A549 (cell line): ENCODE results near the gene C1orf174. TPM values are rescaled to one million over a fixed set of nuclear protein-coding genes. Genes with fewer than 3 reads are reported as not detected.

Experiments used
- ATAC-seq, 2 experiments: fragments of 200-7000 bp in 1 of 2; fragments of >200 bp in 1 of 2; cut with Nextera tagmentation in 1 of 2; cut with Tn5 transposase in 1 of 2; 3 replicates each; pipeline versions ENCODE4 v1.8.0 to v1.9.1; 2018 to 2020; ENCODE audit warnings: mild to moderate bottlenecking in 1 of 2, moderate library complexity in 1 of 2
- CTCF ChIA-PET: fragments of 300-600 bp; sonication (Branson Sonifier 250); formaldehyde crosslinking; extraction: SDS; loops from one replicate; lab custom pipeline; 2021; ENCODE audit warnings: antibody characterized with exemption, inconsistent platforms; lab: Yijun Ruan, JAX
- POLR2A ChIA-PET: fragments of 350-600 bp; formaldehyde crosslinking; extraction: SDS; loops from one replicate; lab custom pipeline; 2021; ENCODE audit warnings: antibody characterized with exemption, inconsistent platforms; lab: Yijun Ruan, JAX
- DNase-seq, 2 experiments: peaks; one replicate each; pipeline versions ENCODE4 v3.0.0 to v3.0.0-alpha.2; 2011 to 2016; ENCODE audit warnings: low read depth in 1 of 2, low spot score in 1 of 2
- FAIRE-seq: peaks from 2 replicates; lab custom pipeline; 2011; peaks lifted over from hg19 to GRCh38; lab: Jason Lieb, UNC
- H3K27ac ChIP-seq, 2 experiments: fragments of >200 bp; sonication (Bioruptor Twin); formaldehyde crosslinking; 3 replicates each; pipeline ENCODE4 v1.5.1; 2016 to 2017
- H3K4me1 ChIP-seq: fragments of >200 bp; sonication (Bioruptor Twin); formaldehyde crosslinking; 3 replicates; pipeline ENCODE4 v1.6.1; 2016
- H3K4me2 ChIP-seq: fragments of >200 bp; sonication (Bioruptor Twin); formaldehyde crosslinking; 3 replicates; pipeline ENCODE4 v1.6.1; 2016
- H3K4me3 ChIP-seq: fragments of >200 bp; sonication (Bioruptor Twin); formaldehyde crosslinking; 3 replicates; pipeline ENCODE4 v1.5.1; 2016
- H3K9me3 ChIP-seq: fragments of >200 bp; sonication (Bioruptor Twin); formaldehyde crosslinking; 3 replicates; pipeline ENCODE4 v1.6.1; 2016
- BCL3 ChIP-seq: fragments of >200 bp; sonication (Bioruptor Twin); formaldehyde crosslinking; IDR thresholded peaks from 3 replicates; pipeline ENCODE4 v1.6.1; 2016
- BHLHE40 ChIP-seq: IDR thresholded peaks from 2 replicates; pipeline ENCODE4 v1.6.1; 2012; ENCODE audit warnings: low read depth, low read length, inconsistent platforms
- CHD2 ChIP-seq: fragments of 150-350 bp; IDR thresholded peaks from 2 replicates; pipeline ENCODE4 v1.6.1; 2014; ENCODE audit warnings: low read length; ENCODE audit not compliant: partially characterized antibody
- EHF ChIP-seq: fragments of 250-450 bp; sonication (Bioruptor Pico); IDR thresholded peaks from 2 replicates; pipeline ENCODE4 v1.5.0; 2020; ENCODE audit warnings: mild to moderate bottlenecking
- EHMT2 ChIP-seq: fragments of 200-600 bp; sonication (generic); IDR thresholded peaks from 2 replicates; pipeline ENCODE4 v1.6.1; 2016; ENCODE audit warnings: antibody characterized with exemption, low read depth, mild to moderate bottlenecking, moderate library complexity
- ESRRA ChIP-seq: fragments of 150-350 bp; IDR thresholded peaks from 2 replicates; pipeline ENCODE4 v1.6.1; 2014; ENCODE audit warnings: mild to moderate bottlenecking, low read length, borderline replicate concordance
- FOSB ChIP-seq: fragments of 250-450 bp; sonication (Bioruptor Pico); IDR thresholded peaks from 2 replicates; pipeline ENCODE4 v1.5.0; 2020; ENCODE audit warnings: mild to moderate bottlenecking, moderate library complexity
- GATA3 ChIP-seq: IDR thresholded peaks from 2 replicates; pipeline ENCODE4 v1.6.1; 2012; ENCODE audit warnings: borderline replicate concordance
- HDAC2 ChIP-seq: fragments of 200-600 bp; sonication (generic); IDR thresholded peaks from 2 replicates; pipeline ENCODE4 v1.6.1; 2016
- HMGXB4 ChIP-seq: fragments of 250-450 bp; sonication (Bioruptor Pico); IDR thresholded peaks from 2 replicates; pipeline ENCODE4 v1.5.0; 2021; ENCODE audit warnings: mild to moderate bottlenecking, moderate library complexity, borderline replicate concordance
- HOXA7 ChIP-seq: fragments of 250-450 bp; sonication (Bioruptor Pico); IDR thresholded peaks from 2 replicates; pipeline ENCODE4 v1.5.0; 2020; ENCODE audit warnings: mild to moderate bottlenecking, moderate library complexity
- HOXB5 ChIP-seq: fragments of 250-450 bp; sonication (Bioruptor Pico); IDR thresholded peaks from 2 replicates; pipeline ENCODE4 v1.5.0; 2020; ENCODE audit warnings: mild to moderate bottlenecking, moderate library complexity
- JUNB ChIP-seq: fragments of >200 bp; sonication (Bioruptor Twin); formaldehyde crosslinking; IDR thresholded peaks from 2 replicates; pipeline ENCODE4 v1.6.1; 2016
- KDM5A ChIP-seq: fragments of 200-600 bp; sonication (generic); IDR thresholded peaks from 2 replicates; pipeline ENCODE4 v1.6.1; 2016; ENCODE audit warnings: antibody characterized with exemption, mild to moderate bottlenecking
- MAFK ChIP-seq: fragments of 450-650 bp; IDR thresholded peaks from 2 replicates; pipeline ENCODE4 v1.6.1; 2014; ENCODE audit not compliant: partially characterized antibody
- MYC ChIP-seq: IDR thresholded peaks from 2 replicates; pipeline ENCODE4 v1.6.1; 2012; ENCODE audit warnings: mild to moderate bottlenecking, inconsistent platforms, low read length, improper control_type of control experiment, borderline replicate concordance
- NR3C1 ChIP-seq: fragments of >200 bp; sonication (Bioruptor Twin); formaldehyde crosslinking; IDR thresholded peaks from 3 replicates; pipeline ENCODE4 v1.6.1; 2017
- PHF8 ChIP-seq: fragments of 200-600 bp; sonication (generic); IDR thresholded peaks from 2 replicates; pipeline ENCODE4 v1.6.1; 2016; ENCODE audit warnings: low read depth, mild to moderate bottlenecking, antibody characterized with exemption, moderate library complexity, borderline replicate concordance
- RARB ChIP-seq: fragments of 250-450 bp; sonication (Bioruptor Pico); IDR thresholded peaks from 2 replicates; pipeline ENCODE4 v1.8.0; 2021; ENCODE audit warnings: mild to moderate bottlenecking, moderate library complexity
- REST ChIP-seq: fragments of 200-600 bp; sonication (generic); IDR thresholded peaks from 2 replicates; pipeline ENCODE4 v1.6.1; 2016; ENCODE audit warnings: antibody characterized with exemption, mild to moderate bottlenecking, moderate library complexity
- RFX5 ChIP-seq: fragments of 450-650 bp; IDR thresholded peaks from 2 replicates; pipeline ENCODE4 v1.7.1; 2014; ENCODE audit warnings: antibody characterized with exemption, mild to moderate bottlenecking, moderate library complexity
- SMC3 ChIP-seq: fragments of >200 bp; sonication (Bioruptor Twin); formaldehyde crosslinking; IDR thresholded peaks from 3 replicates; pipeline ENCODE4 v1.6.1; 2018; ENCODE audit warnings: inconsistent platforms
- TP53 ChIP-seq: fragments of 250-450 bp; sonication (Bioruptor Pico); IDR thresholded peaks from 2 replicates; pipeline ENCODE4 v1.5.0; 2021; ENCODE audit warnings: mild to moderate bottlenecking, moderate library complexity
- ZC3H11A ChIP-seq: fragments of 450-650 bp; IDR thresholded peaks from 2 replicates; pipeline ENCODE4 v1.6.1; 2014; ENCODE audit warnings: antibody characterized with exemption, mild to moderate bottlenecking
- ZFP36 ChIP-seq: fragments of 450-650 bp; IDR thresholded peaks from 2 replicates; pipeline ENCODE4 v1.6.1; 2014; ENCODE audit warnings: borderline replicate concordance; ENCODE audit not compliant: partially characterized antibody
- ZNF302 ChIP-seq: fragments of 250-450 bp; sonication (Bioruptor Pico); IDR thresholded peaks from 2 replicates; pipeline ENCODE4 v1.9.0; 2021; ENCODE audit warnings: inconsistent platforms, mild to moderate bottlenecking, moderate library complexity
- WGBS: methylation state at CpG from one replicate; pipeline ENCODE4 v1.1.6; 2017; ENCODE audit errors: missing lambda C conversion rate; 5-methylcytosine and 5-hydroxymethylcytosine counted together
- polyA plus RNA-seq, 4 experiments: library from polyadenylated mRNA; depleted of rRNA in 3 of 4; stranded (reverse); fragments of >200 nt; fragmentation: RNase III in 1 of 4; extraction: RNeasy Plus Mini Kit Qiagen cat#74134 plus additional on column Dnase treatment in 1 of 4; gene quantifications; 2 replicates in 3 of 4; 3 replicates in 1 of 4; pipeline ENCODE4 v1.2.3, GENCODE V29; 2011 to 2017
- TF ChIP-seq, protein P1 (sequence below): fragments of >200 bp; sonication (Bioruptor Twin); formaldehyde crosslinking; IDR thresholded peaks from 3 replicates; pipeline ENCODE4 v1.5.1; 2016

The C1orf174 gene
- polyA plus RNA-seq, 2 of the 4 experiments (the other 2 are of a cell fraction) = 23.9 to 29.7 TPM

- no peak overlapping the region for H3K4me3 ChIP-seq
- WGBS = 83% methylated on average over 14 of the region's 15 CpGs
- no peak for TF ChIP-seq EHMT2
- TF ChIP-seq HDAC2 = no peak
- TF ChIP-seq GATA3 = no peak
- TF ChIP-seq BHLHE40 = no peak
- TF ChIP-seq NR3C1 = no peak
- TF ChIP-seq TP53 (CRISPR knock-in tag) = no peak
- TF ChIP-seq FOSB = no peak
- no peak for TF ChIP-seq BCL3
- TF ChIP-seq ESRRA = no peak
- TF ChIP-seq REST = no peak
- no peak for TF ChIP-seq HOXB5 (CRISPR knock-in tag)
- no peak for TF ChIP-seq MAFK
- no peak for TF ChIP-seq KDM5A
- TF ChIP-seq RFX5 = no peak
- no peak for TF ChIP-seq MYC
- no peak for TF ChIP-seq PHF8
- no peak for TF ChIP-seq EHF (CRISPR knock-in tag)
- TF ChIP-seq JUNB = no peak
- TF ChIP-seq CHD2 = no peak
- H3K9me3 ChIP-seq = no peaks in the 10 kb centered on the region
- ChIA-PET POLR2A (no interaction called here), CTCF (interaction anchor here (1.0 kb wide), 1 partner anchor 15 kb away, joined by 3 read pairs; no protein-coding TSS in a partner anchor)
- no peak for FAIRE-seq
- no peak overlapping the region for H3K27ac ChIP-seq
- no peak for DNase-seq
- no peak overlapping the region for H3K4me2 ChIP-seq
- H3K4me1 ChIP-seq = no peaks in the 10 kb centered on the region
- ATAC-seq = no peak
Observed at GRCh38 chr1:3888301-3888700, 11.8 kb downstream of the C1orf174 start.

GRCh38 chr1:3886691-3887090, 13.4 kb downstream of the C1orf174 start:
- POLR2A ChIA-PET = no interaction called here
- no peak overlapping the region for H3K27ac ChIP-seq
- WGBS = 89% methylated on average over 8 of the region's 8 CpGs
- H3K4me3 ChIP-seq = no peak overlapping the region
- H3K9me3 ChIP-seq = no peaks in the 10 kb centered on the region
- H3K4me1 ChIP-seq = no peaks in the 10 kb centered on the region
- no peak for DNase-seq
- H3K4me2 ChIP-seq = no peak overlapping the region
- ATAC-seq = no peak
- CTCF ChIA-PET = no interaction called here
- no peak for FAIRE-seq
- TF ChIP-seq ZFP36 (no peak), ZNF302 (no peak), PHF8 (no peak), HMGXB4 (CRISPR knock-in tag) (no peak), REST (no peak), MAFK (no peak), SMC3 (no peak), EHF (CRISPR knock-in tag) (no peak), NR3C1 (no peak), HOXA7 (no peak), RARB (CRISPR knock-in tag) (no peak), ZC3H11A (no peak)
- TF ChIP-seq, protein P1, sequence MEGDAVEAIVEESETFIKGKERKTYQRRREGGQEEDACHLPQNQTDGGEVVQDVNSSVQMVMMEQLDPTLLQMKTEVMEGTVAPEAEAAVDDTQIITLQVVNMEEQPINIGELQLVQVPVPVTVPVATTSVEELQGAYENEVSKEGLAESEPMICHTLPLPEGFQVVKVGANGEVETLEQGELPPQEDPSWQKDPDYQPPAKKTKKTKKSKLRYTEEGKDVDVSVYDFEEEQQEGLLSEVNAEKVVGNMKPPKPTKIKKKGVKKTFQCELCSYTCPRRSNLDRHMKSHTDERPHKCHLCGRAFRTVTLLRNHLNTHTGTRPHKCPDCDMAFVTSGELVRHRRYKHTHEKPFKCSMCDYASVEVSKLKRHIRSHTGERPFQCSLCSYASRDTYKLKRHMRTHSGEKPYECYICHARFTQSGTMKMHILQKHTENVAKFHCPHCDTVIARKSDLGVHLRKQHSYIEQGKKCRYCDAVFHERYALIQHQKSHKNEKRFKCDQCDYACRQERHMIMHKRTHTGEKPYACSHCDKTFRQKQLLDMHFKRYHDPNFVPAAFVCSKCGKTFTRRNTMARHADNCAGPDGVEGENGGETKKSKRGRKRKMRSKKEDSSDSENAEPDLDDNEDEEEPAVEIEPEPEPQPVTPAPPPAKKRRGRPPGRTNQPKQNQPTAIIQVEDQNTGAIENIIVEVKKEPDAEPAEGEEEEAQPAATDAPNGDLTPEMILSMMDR = no peak
